ELR (cell line): ENCODE results near the gene RCOR3.
A peak's percentile ranks its signal among the peaks of the same experiment; 100 is the strongest.

ENCODE experiments used
- DNase-seq: peaks from one replicate; pipeline ENCODE4 v3.0.0-alpha.2; 2015; ENCODE audit warnings: low read depth

The RCOR3 gene

GRCh38 chr1:211324992-211325775 is 66.0 kb downstream of the RCOR3 start:
- no peak for DNase-seq

GRCh38 chr1:211326140-211326527 is 67.0 kb downstream of the RCOR3 start:
- DNase-seq, result no peak

- peak; percentile 70 for DNase-seq
These were observed 67.6 kb downstream of the RCOR3 start, which contains the start of gene TRAF5 for GRCh38 chr1:211326528-211327345. TSS of gene TRAF5 (plus strand) at chr1:211326833. CDS start at chr1:211353240, 26,407 bp downstream.

- DNase-seq, result peak; percentile 61
These were observed 68.3 kb downstream of the RCOR3 start for GRCh38 chr1:211327346-211327921.

- no peak for DNase-seq
These were observed 69.0 kb downstream of the RCOR3 start for GRCh38 chr1:211328084-211328694.

GRCh38 chr1:211328866-211329475 is 69.8 kb downstream of the RCOR3 start:
- DNase-seq, result no peak

- DNase-seq, result no peak
These were observed 70.6 kb downstream of the RCOR3 start for GRCh38 chr1:211329764-211330201.

- no peak for DNase-seq
These were observed 71.2 kb downstream of the RCOR3 start for GRCh38 chr1:211330282-211330936.

- DNase-seq, result peak; percentile 39
These were observed 72.0 kb downstream of the RCOR3 start for GRCh38 chr1:211331011-211331709.

GRCh38 chr1:211332036-211332616 is 73.0 kb downstream of the RCOR3 start:
- DNase-seq, result no peak

- peak; percentile 24 for DNase-seq
These were observed 73.7 kb downstream of the RCOR3 start for GRCh38 chr1:211332830-211333229.

GRCh38 chr1:211333906-211334305 is 74.7 kb downstream of the RCOR3 start:
- DNase-seq, result no peak

GRCh38 chr1:211334986-211335385 is 75.8 kb downstream of the RCOR3 start:
- peak; percentile 43 for DNase-seq

- no peak for DNase-seq
These were observed 76.5 kb downstream of the RCOR3 start for GRCh38 chr1:211335522-211336157.

GRCh38 chr1:211336161-211336560 is 77.0 kb downstream of the RCOR3 start:
- no peak for DNase-seq

GRCh38 chr1:211336775-211337174 is 77.6 kb downstream of the RCOR3 start:
- no peak for DNase-seq

- DNase-seq, result no peak
These were observed 78.5 kb downstream of the RCOR3 start for GRCh38 chr1:211337430-211338223.

GRCh38 chr1:211338224-211338620 is 79.1 kb downstream of the RCOR3 start:
- DNase-seq, result no peak

GRCh38 chr1:211339631-211340041 is 80.5 kb downstream of the RCOR3 start:
- no peak for DNase-seq
